ENCODE results near the gene SIAH1. TPM values are rescaled to one million over a fixed set of nuclear protein-coding genes. Genes with fewer than 3 reads are reported as not detected.
"Not testable (repeated sequence)": the region's sequence is repeated elsewhere in the genome, so short reads cannot be mapped to it uniquely, and the experiment has no call there.

The SIAH1 gene
- total RNA-seq = 10 to 100 TPM; 13.7 to 14.6 TPM

GRCh38 chr16:48385253-48386150 is at the start of gene SIAH1:
Gene SIAH1 (minus strand): TSS chr16:48385413. CDS start chr16:48362428, 22,985 bp downstream.
- peak within 1 kb of the TSS; percentile 89 for H3K4me3 Mint-ChIP-seq
- CTCF ChIA-PET = interaction anchor here (0.6 to 2.1 kb wide), 6 partner anchors 19 to 245 kb away, joined by 3 to 8 read pairs (median 4); no protein-coding TSS in a partner anchor

GRCh38 chr16:48434653-48435317 is 49.6 kb upstream of the SIAH1 start:
- Mint-ChIP-seq H3K4me3 (no peak overlapping the region), H3K36me3 (ENCODE audit: low read depth) (no peaks in the 10 kb centered on the region), H3K27ac (no peak overlapping the region), H3K27me3 (ENCODE audit: low read depth) (peaks cover 1% of the 10 kb centered on the region), H3K4me1 (ENCODE audit: low read depth) (peaks cover 2% of the 10 kb centered on the region), H3K9me3 (no peaks in the 10 kb centered on the region)
- intact Hi-C loops (cut with micrococcal nuclease) = no loop called here
- CTCF ChIA-PET = no interaction called here
- no peak for DNase-seq

More at GRCh38 chr16:48385253-48386150, at the start of gene SIAH1:
- H3K27me3 Mint-ChIP-seq (ENCODE audit: low read depth) = no peaks in the 10 kb centered on the region
- peak within 1 kb of the TSS; percentile 90 for H3K27ac Mint-ChIP-seq
- peaks cover 22% of the 10 kb centered on the region for H3K4me1 Mint-ChIP-seq (ENCODE audit: low read depth)
- intact Hi-C loops (cut with micrococcal nuclease) = loop anchor here (1.0 to 10.0 kb wide), 5 partner anchors 19 to 1551 kb away; partner anchors contain the start of gene C16orf87
- no peaks in the 10 kb centered on the region for H3K9me3 Mint-ChIP-seq
- DNase-seq = peak; percentile 83
- peaks cover 4% of the 10 kb centered on the region for H3K36me3 Mint-ChIP-seq (ENCODE audit: low read depth)

GRCh38 chr16:48433850-48434530 is 48.8 kb upstream of the SIAH1 start:
- intact Hi-C loops (cut with micrococcal nuclease) = no loop called here
- CTCF ChIA-PET = no interaction called here
- Mint-ChIP-seq H3K4me1 (ENCODE audit: low read depth) (peaks cover 2% of the 10 kb centered on the region), H3K4me3 (no peak overlapping the region), H3K27me3 (ENCODE audit: low read depth) (peaks cover 1% of the 10 kb centered on the region), H3K36me3 (ENCODE audit: low read depth) (no peaks in the 10 kb centered on the region), H3K9me3 (no peaks in the 10 kb centered on the region), H3K27ac (no peak overlapping the region)
- no peak for DNase-seq

GRCh38 chr16:48433116-48433849 is 48.1 kb upstream of the SIAH1 start:
- no peak overlapping the region for H3K4me3 Mint-ChIP-seq
- no peaks in the 10 kb centered on the region for H3K9me3 Mint-ChIP-seq
- H3K4me1 Mint-ChIP-seq (ENCODE audit: low read depth) = peaks cover 2% of the 10 kb centered on the region
- H3K27me3 Mint-ChIP-seq (ENCODE audit: low read depth) = peaks cover 1% of the 10 kb centered on the region
- DNase-seq = no peak
- CTCF ChIA-PET = no interaction called here
- no peak overlapping the region for H3K27ac Mint-ChIP-seq
- H3K36me3 Mint-ChIP-seq (ENCODE audit: low read depth) = no peaks in the 10 kb centered on the region
- intact Hi-C loops (cut with micrococcal nuclease) = no loop called here

GRCh38 chr16:48432136-48432535 is 46.9 kb upstream of the SIAH1 start:
- Mint-ChIP-seq H3K9me3 (no peaks in the 10 kb centered on the region), H3K4me1 (ENCODE audit: low read depth) (peaks cover 2% of the 10 kb centered on the region), H3K4me3 (no peak overlapping the region), H3K27ac (peak overlapping the region; percentile 8), H3K27me3 (ENCODE audit: low read depth) (peaks cover 1% of the 10 kb centered on the region), H3K36me3 (ENCODE audit: low read depth) (no peaks in the 10 kb centered on the region)
- no peak for DNase-seq
- CTCF ChIA-PET = no interaction called here
- intact Hi-C loops (cut with micrococcal nuclease) = no loop called here

- no peaks in the 10 kb centered on the region for H3K9me3 Mint-ChIP-seq
- DNase-seq = no peak
- no peak overlapping the region for H3K27ac Mint-ChIP-seq
- CTCF ChIA-PET = no interaction called here
- no peaks in the 10 kb centered on the region for H3K27me3 Mint-ChIP-seq (ENCODE audit: low read depth)
- no peak overlapping the region for H3K4me3 Mint-ChIP-seq
- peaks cover 2% of the 10 kb centered on the region for H3K4me1 Mint-ChIP-seq (ENCODE audit: low read depth)
- H3K36me3 Mint-ChIP-seq (ENCODE audit: low read depth) = no peaks in the 10 kb centered on the region
- intact Hi-C loops (cut with micrococcal nuclease) = no loop called here
Measured at GRCh38 chr16:48430890-48431289, 45.7 kb upstream of the SIAH1 start.

GRCh38 chr16:48426244-48427141 is 41.3 kb upstream of the SIAH1 start:
- no peaks in the 10 kb centered on the region for H3K4me1 Mint-ChIP-seq (ENCODE audit: low read depth)
- H3K4me3 Mint-ChIP-seq = no peak overlapping the region
- intact Hi-C loops (cut with micrococcal nuclease) = no loop called here
- H3K27ac Mint-ChIP-seq = no peak overlapping the region
- H3K36me3 Mint-ChIP-seq (ENCODE audit: low read depth) = no peaks in the 10 kb centered on the region
- CTCF ChIA-PET = interaction anchor here (1.5 kb wide), 1 partner anchor 197 kb away, joined by 3 read pairs; no protein-coding TSS in a partner anchor
- H3K27me3 Mint-ChIP-seq (ENCODE audit: low read depth) = peaks cover 1% of the 10 kb centered on the region
- no peaks in the 10 kb centered on the region for H3K9me3 Mint-ChIP-seq
- no peak for DNase-seq

GRCh38 chr16:48422537-48422936 is 37.3 kb upstream of the SIAH1 start:
- Mint-ChIP-seq H3K36me3 (ENCODE audit: low read depth) (no peaks in the 10 kb centered on the region), H3K4me3 (no peak overlapping the region), H3K27ac (no peak overlapping the region), H3K4me1 (ENCODE audit: low read depth) (no peaks in the 10 kb centered on the region), H3K27me3 (ENCODE audit: low read depth) (peaks cover 1% of the 10 kb centered on the region), H3K9me3 (no peaks in the 10 kb centered on the region)
- DNase-seq = no peak
- CTCF ChIA-PET = no interaction called here
- intact Hi-C loops (cut with micrococcal nuclease) = no loop called here

GRCh38 chr16:48421741-48422140 is 36.5 kb upstream of the SIAH1 start:
- CTCF ChIA-PET = interaction anchor here (0.7 kb wide), 1 partner anchor 569 kb away, joined by 3 read pairs; no protein-coding TSS in a partner anchor
- intact Hi-C loops (cut with micrococcal nuclease) = no loop called here
- no peak overlapping the region for H3K27ac Mint-ChIP-seq

GRCh38 chr16:48420437-48420836 is 35.2 kb upstream of the SIAH1 start:
- intact Hi-C loops (cut with micrococcal nuclease) = no loop called here
- Mint-ChIP-seq H3K36me3 (ENCODE audit: low read depth) (no peaks in the 10 kb centered on the region), H3K9me3 (no peaks in the 10 kb centered on the region), H3K27ac (no peak overlapping the region), H3K27me3 (ENCODE audit: low read depth) (peaks cover 1% of the 10 kb centered on the region), H3K4me3 (no peak overlapping the region), H3K4me1 (ENCODE audit: low read depth) (no peaks in the 10 kb centered on the region)
- DNase-seq = no peak
- CTCF ChIA-PET = no interaction called here

More at GRCh38 chr16:48421741-48422140, 36.5 kb upstream of the SIAH1 start:
- DNase-seq = no peak
- Mint-ChIP-seq H3K9me3 (no peaks in the 10 kb centered on the region), H3K4me3 (no peak overlapping the region), H3K27me3 (ENCODE audit: low read depth) (peaks cover 1% of the 10 kb centered on the region), H3K4me1 (ENCODE audit: low read depth) (no peaks in the 10 kb centered on the region), H3K36me3 (ENCODE audit: low read depth) (no peaks in the 10 kb centered on the region)

- H3K27ac Mint-ChIP-seq; H3K4me1 Mint-ChIP-seq (ENCODE audit: low read depth); H3K9me3 Mint-ChIP-seq; H3K27me3 Mint-ChIP-seq (ENCODE audit: low read depth); H3K4me3 Mint-ChIP-seq; intact Hi-C loops (cut with micrococcal nuclease); DNase-seq; CTCF ChIA-PET; H3K36me3 Mint-ChIP-seq (ENCODE audit: low read depth): not testable (repeated sequence)
Measured at GRCh38 chr16:48416617-48417016, 31.4 kb upstream of the SIAH1 start.
